Endometrial microvascular endothelial cells (primary cell): Measurements from ENCODE around the gene DSCAML1. TPM values are rescaled to one million over a fixed set of nuclear protein-coding genes. Genes with fewer than 3 reads are reported as not detected.
"Not testable (repeated sequence)": the region's sequence is repeated elsewhere in the genome, so short reads cannot be mapped to it uniquely, and the experiment has no call there.

ENCODE experiments used
- in situ Hi-C: cut with HindIII; loops from 2 replicates; pipeline ENCODE4 v1.10.0; 2017; ENCODE audit warnings: low sequenced_read_pairs, low pct_unique_long_range_greater_than_20kb; ENCODE audit errors: inconsistent ontology term
- total RNA-seq: library from RNA; depleted of rRNA; stranded (reverse); fragments of >200 nt; gene quantifications from one replicate; pipeline ENCODE4 v1.2.3, GENCODE V29; 2015; ENCODE audit errors: inconsistent ontology term

DSCAML1 gene
- total RNA-seq, 1 donor from 2014 or later = not detected

GRCh38 chr11:117464778-117465177 lies 332.2 kb downstream of the DSCAML1 start:
- in situ Hi-C loops = no loop called here

- in situ Hi-C loops = no loop called here
These were observed 334.2 kb downstream of the DSCAML1 start for GRCh38 chr11:117462864-117463247.

GRCh38 chr11:117462183-117462863 lies 334.7 kb downstream of the DSCAML1 start:
- in situ Hi-C loops = no loop called here

GRCh38 chr11:117461396-117462182 lies 335.4 kb downstream of the DSCAML1 start:
- in situ Hi-C loops = no loop called here

- in situ Hi-C loops = no loop called here
These were observed 337.1 kb downstream of the DSCAML1 start for GRCh38 chr11:117459979-117460300.

GRCh38 chr11:117459123-117459978 lies 337.7 kb downstream of the DSCAML1 start:
- in situ Hi-C loops = no loop called here

- in situ Hi-C loops = no loop called here
These were observed 338.5 kb downstream of the DSCAML1 start for GRCh38 chr11:117458275-117459122.

- in situ Hi-C loops = no loop called here
These were observed 339.2 kb downstream of the DSCAML1 start for GRCh38 chr11:117457835-117458234.

GRCh38 chr11:117457031-117457785 lies 339.8 kb downstream of the DSCAML1 start:
- in situ Hi-C loops = no loop called here

- in situ Hi-C loops = not testable (repeated sequence)
These were observed 340.3 kb downstream of the DSCAML1 start for GRCh38 chr11:117456721-117457029.

GRCh38 chr11:117456027-117456720 lies 340.8 kb downstream of the DSCAML1 start:
- in situ Hi-C loops = no loop called here

GRCh38 chr11:117454564-117454917 lies 342.5 kb downstream of the DSCAML1 start:
- in situ Hi-C loops = no loop called here

GRCh38 chr11:117453886-117454563 lies 343.0 kb downstream of the DSCAML1 start:
- in situ Hi-C loops = no loop called here

GRCh38 chr11:117449111-117449693 lies 347.8 kb downstream of the DSCAML1 start:
- in situ Hi-C loops = no loop called here

GRCh38 chr11:117444711-117445658 lies 352.0 kb downstream of the DSCAML1 start:
- in situ Hi-C loops = no loop called here

- in situ Hi-C loops = no loop called here
These were observed 352.8 kb downstream of the DSCAML1 start for GRCh38 chr11:117444256-117444655.
